C4-2B (cell line): ENCODE results near the gene DYRK1A.
"Not testable (repeated sequence)": the region's sequence is repeated elsewhere in the genome, so short reads cannot be mapped to it uniquely, and the experiment has no call there.

Experiments used
- H3K27ac ChIP-seq: fragments of 450-650 bp; 2 replicates; pipeline ENCODE4 v1.5.1; 2017
- ZFX ChIP-seq: fragments of 450-650 bp; IDR thresholded peaks from 2 replicates; pipeline ENCODE4 v1.6.1; 2017
- TF ChIP-seq, protein P1 (sequence below): fragments of 450-650 bp; conservative IDR thresholded peaks from 2 replicates; pipeline ENCODE4 v1.5.1; 2017; ENCODE audit warnings: mild to moderate bottlenecking

The DYRK1A gene

DNA sequence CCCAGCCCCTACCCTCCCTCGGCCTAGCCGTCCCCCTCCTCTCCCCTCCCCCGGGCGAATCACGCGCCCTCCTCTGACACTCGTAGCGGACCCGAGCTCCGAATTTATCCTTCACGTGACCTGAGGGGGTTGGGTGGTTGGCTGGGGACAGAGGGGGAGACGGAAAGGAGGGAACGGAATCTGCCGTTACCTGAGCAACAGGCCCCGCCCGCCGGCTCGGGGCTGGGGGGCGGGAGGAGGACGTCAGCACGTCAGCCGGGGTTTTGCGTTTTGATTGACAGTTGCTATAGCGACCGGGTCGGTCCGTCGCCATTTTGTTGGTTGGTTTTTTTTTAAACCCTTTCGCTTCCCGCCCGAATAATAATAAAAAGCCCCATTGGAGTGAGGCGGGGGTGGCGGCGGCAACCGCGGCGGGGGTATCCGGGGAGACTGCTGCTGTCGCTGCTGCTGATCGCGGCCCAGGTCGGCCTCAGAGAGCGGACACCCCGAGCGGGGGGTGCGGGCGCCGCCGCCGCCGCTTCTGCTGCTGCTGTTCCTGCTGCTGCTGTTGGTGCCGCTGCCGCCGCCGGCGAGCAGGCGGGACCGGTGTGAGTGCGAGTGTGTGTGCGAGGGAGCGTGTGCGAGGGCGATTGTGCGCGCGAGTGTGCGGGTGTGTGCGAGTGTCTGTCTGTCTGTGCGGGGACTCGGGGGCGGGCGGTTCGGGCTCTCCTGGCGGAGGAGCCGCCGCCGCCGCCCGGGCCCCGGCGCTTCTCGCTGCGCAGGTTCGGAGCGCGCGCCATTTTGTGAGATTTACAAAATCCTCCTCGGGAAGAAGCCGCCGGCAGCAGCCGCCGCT lies at the start of gene DYRK1A:
TSS of gene DYRK1A (plus strand) at position 292 of the 835 bp plus-strand sequence. CDS start 53,602 bp downstream, outside the sequence.
- peak within 1 kb of the TSS; percentile 99 for H3K27ac ChIP-seq
- TF ChIP-seq, protein P1, sequence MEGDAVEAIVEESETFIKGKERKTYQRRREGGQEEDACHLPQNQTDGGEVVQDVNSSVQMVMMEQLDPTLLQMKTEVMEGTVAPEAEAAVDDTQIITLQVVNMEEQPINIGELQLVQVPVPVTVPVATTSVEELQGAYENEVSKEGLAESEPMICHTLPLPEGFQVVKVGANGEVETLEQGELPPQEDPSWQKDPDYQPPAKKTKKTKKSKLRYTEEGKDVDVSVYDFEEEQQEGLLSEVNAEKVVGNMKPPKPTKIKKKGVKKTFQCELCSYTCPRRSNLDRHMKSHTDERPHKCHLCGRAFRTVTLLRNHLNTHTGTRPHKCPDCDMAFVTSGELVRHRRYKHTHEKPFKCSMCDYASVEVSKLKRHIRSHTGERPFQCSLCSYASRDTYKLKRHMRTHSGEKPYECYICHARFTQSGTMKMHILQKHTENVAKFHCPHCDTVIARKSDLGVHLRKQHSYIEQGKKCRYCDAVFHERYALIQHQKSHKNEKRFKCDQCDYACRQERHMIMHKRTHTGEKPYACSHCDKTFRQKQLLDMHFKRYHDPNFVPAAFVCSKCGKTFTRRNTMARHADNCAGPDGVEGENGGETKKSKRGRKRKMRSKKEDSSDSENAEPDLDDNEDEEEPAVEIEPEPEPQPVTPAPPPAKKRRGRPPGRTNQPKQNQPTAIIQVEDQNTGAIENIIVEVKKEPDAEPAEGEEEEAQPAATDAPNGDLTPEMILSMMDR, result no peak
- no peak for TF ChIP-seq ZFX

DNA sequence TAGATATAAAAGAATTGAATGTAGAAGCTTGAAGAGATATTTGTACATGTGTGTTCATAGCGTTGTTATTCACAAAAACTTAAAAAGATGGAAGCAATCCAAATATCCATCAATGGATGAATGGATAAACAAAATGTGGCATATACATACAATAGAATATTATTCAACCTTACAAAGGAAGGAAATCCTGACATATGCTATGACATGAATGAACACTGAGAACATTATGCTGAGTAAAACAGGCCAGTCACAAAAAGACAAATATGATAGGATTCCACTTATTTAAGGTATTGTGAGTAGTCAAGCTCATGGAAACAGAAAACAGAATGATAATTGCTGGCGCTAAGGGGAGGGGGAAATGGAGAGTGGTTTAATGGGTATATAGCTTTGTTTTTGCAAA lies 47.0 kb upstream of the DYRK1A start:
- TF ChIP-seq, protein P1, result no peak
- TF ChIP-seq ZFX, result no peak

DNA sequence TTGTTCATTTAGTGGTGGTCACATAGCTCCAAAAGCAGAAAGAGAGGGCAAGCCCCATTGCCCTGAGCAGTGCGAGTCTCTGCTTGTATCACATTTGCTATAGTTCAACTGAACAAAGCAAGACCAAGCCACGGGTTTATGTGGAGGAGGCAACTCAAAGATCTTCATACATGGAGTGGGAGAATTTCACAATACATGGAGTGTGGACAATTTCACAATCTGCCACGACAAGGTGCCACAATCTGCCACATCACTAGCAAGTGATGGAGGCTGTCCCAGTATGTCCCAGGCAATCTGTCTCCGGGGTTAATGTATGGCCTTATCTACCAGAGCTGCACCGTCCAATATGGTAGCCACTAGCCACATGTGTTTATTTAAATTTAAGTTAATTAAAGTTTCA lies 44.5 kb upstream of the DYRK1A start:
- TF ChIP-seq, protein P1, result no peak
- no peak for TF ChIP-seq ZFX
- no peak overlapping the region for H3K27ac ChIP-seq

More for the DNA sequence above, 47.0 kb upstream of the DYRK1A start:
- no peak overlapping the region for H3K27ac ChIP-seq

DNA sequence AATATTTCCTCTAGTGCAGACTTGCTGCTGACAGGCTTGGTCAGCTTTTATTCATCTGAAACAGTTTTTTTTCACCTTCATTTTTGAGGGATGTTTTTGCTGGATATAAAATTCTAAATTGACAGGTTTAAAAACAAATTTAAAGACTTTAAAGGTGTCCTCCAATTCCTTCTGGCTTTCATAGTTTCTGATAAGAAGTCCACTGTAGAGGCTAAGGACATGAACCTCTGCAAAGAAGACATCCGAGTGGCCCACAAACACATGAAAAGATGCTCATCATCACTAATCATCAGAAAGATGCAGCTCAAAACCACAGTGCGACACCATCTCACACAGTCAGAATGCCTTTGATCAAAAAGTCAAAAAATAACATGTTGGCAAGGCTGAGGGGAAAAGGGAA lies 42.0 kb upstream of the DYRK1A start:
- no peak for TF ChIP-seq ZFX
- TF ChIP-seq, protein P1, result no peak
- no peak overlapping the region for H3K27ac ChIP-seq

DNA sequence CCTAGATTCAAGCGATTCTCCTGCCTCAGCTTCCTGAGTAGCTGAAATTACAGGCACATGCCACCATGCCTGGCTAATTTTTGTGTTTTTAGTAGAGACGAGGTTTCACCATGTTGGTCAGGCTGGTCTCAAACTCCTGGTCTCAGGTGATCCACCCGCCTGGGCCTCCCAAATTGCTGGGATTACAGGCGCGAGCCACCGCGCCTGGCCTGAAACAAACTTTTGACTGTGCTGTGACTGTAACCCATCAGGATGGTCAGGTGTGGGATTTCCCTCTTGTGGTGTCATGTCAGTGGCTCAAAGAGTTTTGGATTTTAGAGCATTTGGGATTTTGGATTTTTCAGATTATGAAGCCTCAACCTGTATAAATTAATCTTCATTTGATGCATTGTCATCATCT lies 38.4 kb upstream of the DYRK1A start:
- H3K27ac ChIP-seq, result not testable (repeated sequence)

DNA sequence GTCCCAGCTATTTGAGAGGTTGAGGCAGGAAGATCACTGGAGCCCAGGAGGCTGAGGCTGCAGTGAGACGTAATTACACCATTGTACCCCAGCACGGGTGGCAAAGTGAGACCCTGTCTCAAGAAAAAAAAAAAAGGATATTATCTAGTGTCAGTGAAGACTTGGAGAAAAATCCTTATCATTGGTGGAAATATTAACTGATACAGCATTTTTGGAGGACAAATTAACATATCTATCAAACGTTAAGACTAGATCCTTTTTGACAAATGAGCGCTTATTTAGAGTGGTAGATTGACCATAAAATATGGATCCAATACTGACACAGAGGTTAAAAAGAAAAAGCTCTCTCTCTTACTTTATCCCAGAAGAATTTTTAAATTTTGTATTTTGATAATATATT lies 35.2 kb upstream of the DYRK1A start:
- H3K27ac ChIP-seq, result no peak overlapping the region
- TF ChIP-seq ZFX, result no peak
- TF ChIP-seq, protein P1, result no peak

DNA sequence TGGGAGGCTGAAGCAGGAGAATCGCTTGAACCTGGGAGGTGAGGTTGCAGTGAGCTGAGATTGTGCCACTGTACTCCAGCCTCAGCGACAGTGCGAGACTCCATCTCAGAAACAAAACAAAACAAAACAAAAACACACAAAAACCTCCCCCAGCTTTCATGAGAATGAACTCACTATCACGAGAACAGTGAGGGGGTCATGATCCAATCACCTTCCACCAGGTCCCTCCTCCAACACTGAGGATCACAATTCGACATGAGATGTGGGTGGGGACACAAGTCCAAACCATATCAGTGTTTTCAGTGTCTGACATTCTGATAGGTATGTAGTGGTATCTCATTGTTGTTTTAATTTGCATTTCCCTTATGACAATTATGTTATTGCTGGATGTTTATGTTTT lies 31.5 kb upstream of the DYRK1A start:
- H3K27ac ChIP-seq, result no peak overlapping the region
- TF ChIP-seq, protein P1, result no peak
- TF ChIP-seq ZFX, result no peak

DNA sequence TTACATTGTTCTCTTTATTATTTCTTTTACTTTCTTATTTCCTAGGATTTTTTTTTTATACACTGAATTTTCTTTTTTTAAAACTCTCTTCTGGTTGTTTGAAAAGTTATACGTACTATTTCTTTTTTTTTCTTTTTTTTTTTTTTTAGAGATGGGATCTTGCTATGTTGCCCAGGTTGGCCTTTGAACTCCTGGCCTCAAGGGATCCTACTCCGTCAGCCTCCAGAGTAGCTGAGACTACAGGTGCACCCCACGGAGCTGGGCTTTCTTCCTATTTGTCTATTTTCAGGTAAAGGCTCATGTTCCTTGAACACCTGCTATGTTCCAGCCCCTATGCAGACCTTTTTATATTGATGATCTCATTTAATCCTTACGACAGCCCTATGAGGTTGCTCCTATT lies 29.4 kb upstream of the DYRK1A start:
- TF ChIP-seq ZFX, result no peak
- TF ChIP-seq, protein P1, result no peak
- H3K27ac ChIP-seq, result no peak overlapping the region
